HG03354 (cell line): ENCODE measurements around the gene ANKRD11.
"Not testable (repeated sequence)": the region's sequence is repeated elsewhere in the genome, so short reads cannot be mapped to it uniquely, and the experiment has no call there.

ENCODE experiments used
- ATAC-seq: cut with Tn5 transposase; IDR thresholded peaks from one replicate; pipeline ENCODE4 v1.9.1; 2021; ENCODE audit warnings: mild to moderate bottlenecking; ENCODE audit not compliant: unreplicated experiment, poor library complexity, severe bottlenecking

Gene ANKRD11

DNA sequence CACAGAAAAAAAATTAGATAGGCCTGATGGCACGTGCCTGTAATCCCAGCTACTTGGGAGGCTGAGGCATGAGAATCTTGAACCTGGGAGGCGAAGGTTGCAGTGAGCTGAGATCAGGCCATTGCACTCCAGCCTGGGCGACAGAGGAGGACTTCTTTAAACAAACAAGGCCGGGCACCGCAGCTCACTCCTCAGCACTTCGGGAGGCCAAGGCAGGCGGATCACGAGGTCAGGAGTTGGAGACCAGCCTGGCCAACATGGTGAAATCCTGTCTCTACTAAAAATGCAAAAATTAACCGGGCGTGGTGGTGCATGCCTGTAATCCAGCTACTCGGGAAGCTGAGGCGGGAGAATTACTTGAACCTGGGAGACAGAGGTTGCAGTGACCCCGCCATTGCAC is 246.1 kb downstream of the ANKRD11 start:
- not testable (repeated sequence) for ATAC-seq

GRCh38 chr16:89243664-89244063 is 246.7 kb downstream of the ANKRD11 start:
- no peak for ATAC-seq

- no peak for ATAC-seq
Observed at GRCh38 chr16:89242795-89243200, 247.6 kb downstream of the ANKRD11 start.

DNA sequence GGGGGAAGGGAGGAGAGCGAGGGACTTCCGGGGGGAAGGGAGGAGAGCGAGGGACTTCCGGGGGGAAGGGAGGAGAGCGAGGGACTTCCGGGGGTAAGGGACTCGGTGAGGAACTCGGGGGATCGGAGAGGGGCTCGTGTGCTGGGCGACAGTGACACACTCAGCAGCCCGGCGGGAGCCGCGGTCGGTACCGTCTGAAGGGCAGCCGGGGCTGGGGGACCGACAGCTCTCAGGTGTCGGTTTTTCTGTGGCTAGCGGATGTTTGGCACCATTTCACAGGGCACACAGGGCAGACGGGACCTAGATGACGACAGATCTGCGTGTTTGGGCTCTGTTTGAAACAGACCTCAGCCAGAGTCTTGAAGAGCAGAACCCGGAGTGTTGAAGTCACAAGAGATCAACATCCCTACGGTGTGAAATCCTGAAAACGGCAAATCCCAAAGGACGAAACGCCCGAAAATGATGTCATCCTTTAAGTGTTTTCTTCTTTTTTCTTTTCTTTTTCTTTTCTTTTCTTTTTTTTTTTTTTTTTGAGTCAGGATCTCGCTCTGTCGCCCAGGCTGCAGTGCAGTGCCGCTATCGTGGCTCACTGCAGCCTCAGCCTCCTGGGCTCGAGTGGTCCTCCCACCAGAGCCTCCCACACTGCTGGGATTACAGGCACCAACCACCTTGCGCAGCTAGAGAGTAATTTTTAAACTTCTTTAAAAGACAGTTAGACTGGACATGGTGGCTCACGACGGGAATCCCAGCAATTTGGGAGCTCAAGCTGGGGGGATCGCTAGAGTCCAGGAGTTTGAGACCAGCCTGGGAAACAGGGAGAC is 249.0 kb downstream of the ANKRD11 start:
- ATAC-seq, result peak; percentile 68

DNA sequence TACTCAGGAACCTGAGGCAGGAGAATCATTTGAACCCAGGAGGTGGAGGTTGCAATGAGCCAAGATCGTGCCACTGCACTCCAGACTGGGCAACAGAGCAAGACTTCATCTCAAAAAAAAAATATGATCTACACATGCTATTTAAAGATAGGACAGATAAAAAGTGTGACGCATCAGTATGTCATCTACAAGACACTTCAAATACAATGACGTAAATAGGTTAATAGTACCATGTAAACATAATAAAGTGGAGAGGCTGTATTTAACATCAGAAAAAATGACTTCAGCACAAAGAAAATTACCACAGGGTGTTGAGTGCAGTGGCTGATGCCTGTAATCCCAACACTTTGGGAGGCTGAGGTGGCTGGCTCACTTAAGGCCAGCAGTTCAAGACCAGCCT is 252.6 kb downstream of the ANKRD11 start:
- ATAC-seq, result no peak

GRCh38 chr16:89233678-89234490 is 256.5 kb downstream of the ANKRD11 start:
- ATAC-seq, result no peak

DNA sequence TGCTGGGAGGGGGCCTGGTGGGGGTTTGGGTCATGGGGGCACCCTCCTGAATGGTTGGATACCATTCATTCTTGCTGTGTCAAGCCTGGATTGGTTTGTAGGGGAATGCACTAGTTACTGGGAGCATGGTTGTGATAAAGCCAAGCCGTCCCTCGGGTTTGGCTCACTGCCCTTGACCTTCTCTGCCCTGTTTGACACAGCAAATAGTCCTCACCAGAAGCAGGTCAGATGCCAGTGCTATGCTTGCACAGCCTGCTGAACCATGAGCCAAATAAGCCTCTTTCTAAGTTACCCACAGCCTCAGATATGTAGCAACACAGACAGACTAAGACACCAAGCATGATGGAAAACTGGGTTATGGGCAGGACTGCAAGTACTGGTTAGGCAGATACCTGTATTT is 258.3 kb downstream of the ANKRD11 start:
- no peak for ATAC-seq

DNA sequence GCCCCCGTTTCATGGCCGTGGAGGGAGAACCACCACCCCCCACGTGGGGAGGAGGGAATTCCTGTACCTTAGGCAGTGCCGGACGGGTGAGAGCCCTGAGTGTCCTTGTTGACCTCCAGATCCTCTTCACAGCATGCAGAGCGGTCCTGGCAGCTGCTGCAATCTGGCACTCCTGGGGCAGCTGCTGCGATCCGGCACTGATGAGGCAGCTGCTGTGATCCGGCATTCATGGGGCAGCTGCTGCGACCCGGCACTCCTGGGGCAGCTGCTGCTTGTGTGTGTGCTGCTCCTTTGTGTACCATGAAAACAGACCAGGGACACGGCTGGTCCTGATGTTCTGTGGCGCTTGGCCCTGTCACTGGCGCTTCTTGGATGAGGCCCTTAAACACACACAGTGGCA is 260.1 kb downstream of the ANKRD11 start:
- no peak for ATAC-seq

GRCh38 chr16:89224665-89225064 is 265.7 kb downstream of the ANKRD11 start:
- ATAC-seq, result no peak

- no peak for ATAC-seq
Observed at GRCh38 chr16:89222931-89223330, 267.4 kb downstream of the ANKRD11 start.

DNA sequence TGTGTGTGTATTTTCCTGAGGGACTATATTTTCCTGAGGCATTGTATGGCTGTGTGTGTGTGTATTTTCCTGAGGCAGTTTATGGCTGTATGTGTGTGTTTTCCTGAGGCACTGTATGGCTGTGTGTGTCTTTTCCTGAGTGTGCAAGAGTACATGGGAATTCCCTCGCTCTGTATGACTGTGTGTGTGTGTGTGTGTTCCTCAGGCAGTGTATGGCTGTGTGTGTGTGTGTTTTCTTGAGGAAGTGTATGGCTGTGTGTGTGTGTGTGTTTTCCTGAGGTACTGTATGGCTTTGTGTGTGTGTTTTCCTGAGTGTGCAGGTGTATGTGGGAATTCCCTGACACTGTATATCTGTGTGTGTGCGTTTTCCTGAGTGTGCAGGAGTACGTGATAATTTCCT is 268.8 kb downstream of the ANKRD11 start:
- no peak for ATAC-seq

- ATAC-seq, result no peak
Observed at GRCh38 chr16:89219365-89219764, 271.0 kb downstream of the ANKRD11 start.
